SK-N-SH (cell line): ENCODE results near the gene C2orf74. TPM values are rescaled to one million over a fixed set of nuclear protein-coding genes. Genes with fewer than 3 reads are reported as not detected.

Experiments
- CTCF ChIA-PET: fragments of 300-600, 350-600 bp; formaldehyde crosslinking; extraction: SDS; loops from one replicate; lab custom pipeline; 2021; lab: Yijun Ruan, JAX
- POLR2A ChIA-PET: fragments of 350-600 bp; sonication (Branson Sonifier 250); formaldehyde crosslinking; extraction: SDS; loops from one replicate; lab custom pipeline; 2020; ENCODE audit warnings: antibody characterized with exemption, inconsistent platforms; lab: Yijun Ruan, JAX
- DNase-seq: peaks from one replicate; pipeline ENCODE4 v3.0.0; 2012
- H2AFZ ChIP-seq: fragments of 200-600 bp; sonication (generic); 2 replicates; pipeline ENCODE4 v1.8.1; 2016; ENCODE audit warnings: antibody characterized with exemption, mild to moderate bottlenecking, low read depth
- H3F3A ChIP-seq: fragments of 200-600 bp; sonication (generic); replicated peaks from 2 replicates; pipeline ENCODE3; 2016; ENCODE audit warnings: antibody characterized with exemption, mild to moderate bottlenecking; ENCODE audit not compliant: insufficient read depth
- H3K27ac ChIP-seq, 2 experiments: fragments of 200-500 bp in 1 of 2; fragments of 200-600 bp in 1 of 2; sonication (Bioruptor generic) in 1 of 2; sonication (generic), shearing (Covaris generic) in 1 of 2; 2 replicates each; pipeline versions ENCODE4 v1.5.1 to v1.6.1; 2014 to 2016; ENCODE audit warnings: low read depth in 2 of 2, inconsistent platforms in 1 of 2, low read length in 1 of 2, mild to moderate bottlenecking in 1 of 2, mixed read lengths in 1 of 2
- H3K27me3 ChIP-seq: fragments of 200-600 bp; sonication (generic), shearing (Covaris generic); 2 replicates; pipeline ENCODE4 v1.6.1; 2016; ENCODE audit warnings: mixed run types; ENCODE audit not compliant: insufficient read depth
- H3K36me3 ChIP-seq, 2 experiments: fragments of 200-500 bp in 1 of 2; fragments of 200-600 bp in 1 of 2; sonication (Bioruptor generic) in 1 of 2; sonication (generic) in 1 of 2; replicated peaks in 1 of 2; 2 replicates each; pipeline versions ENCODE3 to v1.5.1; 2014 to 2016; ENCODE audit warnings: low read length in 1 of 2, mild to moderate bottlenecking in 1 of 2; ENCODE audit not compliant: insufficient read depth in 2 of 2, control insufficient read depth in 1 of 2
- H3K4me1 ChIP-seq, 2 experiments: fragments of 200-500 bp in 1 of 2; fragments of 200-600 bp in 1 of 2; sonication (Bioruptor generic) in 1 of 2; sonication (generic), shearing (Covaris generic) in 1 of 2; 2 replicates each; pipeline versions ENCODE4 v1.5.1 to v1.6.1; 2014 to 2016; ENCODE audit warnings: low read depth in 1 of 2, low read length in 1 of 2, mixed run types in 1 of 2; ENCODE audit not compliant: insufficient read depth in 2 of 2, control insufficient read depth in 1 of 2
- H3K4me2 ChIP-seq: fragments of 200-600 bp; sonication (generic), shearing (Covaris generic); 2 replicates; pipeline ENCODE4 v1.6.1; 2017; ENCODE audit warnings: mixed run types
- H3K4me3 ChIP-seq, 2 experiments: fragments of 200-500 bp in 1 of 2; fragments of 200-600 bp in 1 of 2; sonication (Bioruptor generic) in 1 of 2; sonication (generic), shearing (Covaris generic) in 1 of 2; 2 replicates each; pipeline versions ENCODE4 v1.5.1 to v1.8.1; 2014 to 2016; ENCODE audit warnings: low read depth in 2 of 2, inconsistent platforms in 1 of 2, low read length in 1 of 2, mild to moderate bottlenecking in 1 of 2, mixed read lengths in 1 of 2, moderate library complexity in 1 of 2
- H3K79me2 ChIP-seq: fragments of 200-600 bp; sonication (generic); 2 replicates; pipeline ENCODE4 v1.8.1; 2017; ENCODE audit warnings: mild to moderate bottlenecking; ENCODE audit not compliant: insufficient read depth
- H3K9ac ChIP-seq: fragments of 200-600 bp; sonication (generic); 2 replicates; pipeline ENCODE4 v1.6.1; 2017; ENCODE audit warnings: mixed run types
- H3K9me2 ChIP-seq: fragments of 200-600 bp; sonication (generic); 2 replicates; pipeline ENCODE4 v1.6.1; 2017; ENCODE audit warnings: mixed run types
- H3K9me3 ChIP-seq: fragments of 200-600 bp; sonication (generic); 2 replicates; pipeline ENCODE4 v1.6.1; 2017; ENCODE audit warnings: mixed run types, mild to moderate bottlenecking, moderate library complexity
- H4K20me1 ChIP-seq: fragments of 200-600 bp; sonication (generic); 2 replicates; pipeline ENCODE4 v1.6.1; 2017; ENCODE audit warnings: mild to moderate bottlenecking, mixed run types; ENCODE audit not compliant: insufficient read depth
- CTCF ChIP-seq: fragments of 200-600 bp; sonication (generic); IDR thresholded peaks from 2 replicates; pipeline ENCODE4 v1.6.1; 2017; ENCODE audit warnings: antibody characterized with exemption, mild to moderate bottlenecking, moderate library complexity
- ELF1 ChIP-seq: IDR thresholded peaks from 2 replicates; pipeline ENCODE4 v1.4.0; 2012
- EZH2phosphoT487 ChIP-seq: fragments of 200-600 bp; sonication (generic); IDR thresholded peaks from 2 replicates; pipeline ENCODE4 v1.6.1; 2017; ENCODE audit warnings: low read depth, mixed run types, mild to moderate bottlenecking, antibody characterized with exemption, moderate library complexity, borderline replicate concordance
- FOSL2 ChIP-seq: IDR thresholded peaks from 2 replicates; pipeline ENCODE4 v1.4.0; 2012; ENCODE audit warnings: low read depth, mild to moderate bottlenecking, moderate library complexity, borderline replicate concordance
- FOXJ3 ChIP-seq: sonication (generic); formaldehyde crosslinking; IDR thresholded peaks from 2 replicates; pipeline ENCODE4 v1.5.1; 2020; ENCODE audit warnings: mild to moderate bottlenecking, missing genetic modification reagents
- FOXM1 ChIP-seq: IDR thresholded peaks from 2 replicates; pipeline ENCODE4 v1.4.0; 2012; ENCODE audit warnings: low read depth, mild to moderate bottlenecking
- GATA2 ChIP-seq: sonication (generic); formaldehyde crosslinking; IDR thresholded peaks from 2 replicates; pipeline ENCODE4 v1.5.0; 2020; ENCODE audit warnings: mild to moderate bottlenecking, missing genetic modification reagents
- IRF3 ChIP-seq: fragments of 150-350 bp; IDR thresholded peaks from 2 replicates; pipeline ENCODE4 v1.6.1; 2016; ENCODE audit warnings: mild to moderate bottlenecking, low read depth, low read length
- JUND ChIP-seq: IDR thresholded peaks from 2 replicates; pipeline ENCODE4 v1.4.0; 2012
- MEF2A ChIP-seq: IDR thresholded peaks from 2 replicates; pipeline ENCODE4 v1.4.0; 2012; ENCODE audit warnings: low read depth, borderline replicate concordance
- NFIC ChIP-seq: IDR thresholded peaks from 2 replicates; pipeline ENCODE4 v1.4.0; 2012; ENCODE audit warnings: borderline replicate concordance
- NRF1 ChIP-seq: IDR thresholded peaks from 2 replicates; pipeline ENCODE4 v1.6.1; 2012; ENCODE audit warnings: low read depth, mild to moderate bottlenecking, low read length
- POLR2AphosphoS5 ChIP-seq: IDR thresholded peaks from 2 replicates; pipeline ENCODE4 v1.6.1; 2012; ENCODE audit warnings: low read depth, low read length
- RCOR1 ChIP-seq: fragments of 150-350 bp; IDR thresholded peaks from 2 replicates; pipeline ENCODE4 v1.6.1; 2017; ENCODE audit warnings: antibody characterized with exemption, low read length
- RXRA ChIP-seq: IDR thresholded peaks from 2 replicates; pipeline ENCODE4 v1.4.0; 2012; ENCODE audit warnings: low read depth, mild to moderate bottlenecking, borderline replicate concordance
- SMC3 ChIP-seq: IDR thresholded peaks from 2 replicates; pipeline ENCODE4 v1.6.1; 2012; ENCODE audit warnings: low read depth, low read length, improper control_type of control experiment
- TCF12 ChIP-seq: IDR thresholded peaks from 2 replicates; pipeline ENCODE4 v1.4.0; 2012
- TEAD4 ChIP-seq: IDR thresholded peaks from 2 replicates; pipeline ENCODE4 v1.4.0; 2012; ENCODE audit warnings: mild to moderate bottlenecking, borderline replicate concordance; ENCODE audit not compliant: insufficient read depth
- USF1 ChIP-seq: IDR thresholded peaks from 2 replicates; pipeline ENCODE4 v1.4.0; 2012; ENCODE audit warnings: low read depth, borderline replicate concordance
- YY1 ChIP-seq: IDR thresholded peaks from 2 replicates; pipeline ENCODE4 v1.4.0; 2012; ENCODE audit warnings: low read depth, mild to moderate bottlenecking
- WGBS: methylation state at CpG from one replicate; pipeline ENCODE4 v1.1.6; 2017; ENCODE audit warnings: low lambda C conversion rate; 5-methylcytosine and 5-hydroxymethylcytosine counted together
- polyA plus RNA-seq, 3 experiments: library from polyadenylated mRNA; depleted of rRNA; stranded (reverse); fragments of >200 nt; gene quantifications; 2 replicates each; pipeline ENCODE4 v1.2.3, GENCODE V29; 2012
- TF ChIP-seq, protein P1 (sequence below): IDR thresholded peaks from 2 replicates; pipeline ENCODE4 v1.4.0; 2012; ENCODE audit warnings: low read depth, borderline replicate concordance
- TF ChIP-seq, protein P2 (sequence below): fragments of 150-350 bp; IDR thresholded peaks from 2 replicates; pipeline ENCODE4 v1.6.1; 2017; ENCODE audit warnings: antibody characterized with exemption, low read length, low read depth, borderline replicate concordance

The C2orf74 gene
- polyA plus RNA-seq, 1 of the 3 experiments (the other 2 are of a cell fraction), result 24.1 TPM

- H3F3A ChIP-seq, result no peaks in the 10 kb centered on the region
- no peaks in the 10 kb centered on the region for H3K9me2 ChIP-seq
- H4K20me1 ChIP-seq, result no peaks in the 10 kb centered on the region
- CTCF ChIA-PET, result no interaction called here
- H3K27ac ChIP-seq, result no peak overlapping the region
- H3K4me1 ChIP-seq, result no peaks in the 10 kb centered on the region
- peaks cover 14% of the 10 kb centered on the region for H3K79me2 ChIP-seq
- no peak for DNase-seq
- H3K4me3 ChIP-seq, result no peak overlapping the region
- no peak overlapping the region for H2AFZ ChIP-seq
- 100% methylated on average over 1 of the region's 1 CpG for WGBS
- H3K4me2 ChIP-seq, result no peak overlapping the region
- TF ChIP-seq RXRA, result no peak
- TF ChIP-seq TEAD4, result no peak
- peak; percentile 5; the same call in 1 of the 2 replicates for TF ChIP-seq FOSL2
- TF ChIP-seq NFIC, result no peak
- TF ChIP-seq YY1, result peak; percentile 30; the same call in 1 of the 2 replicates
- no peak for TF ChIP-seq JUND
- TF ChIP-seq NRF1, result no peak
- TF ChIP-seq ELF1, result no peak
- no peak for TF ChIP-seq SMC3
- no peak for TF ChIP-seq MEF2A
- TF ChIP-seq, all 33 proteins: peak for 2
- POLR2A ChIA-PET, result no interaction called here
- H3K9me3 ChIP-seq, result no peaks in the 10 kb centered on the region
- no peak overlapping the region for H3K9ac ChIP-seq
- H3K27me3 ChIP-seq, result no peaks in the 10 kb centered on the region
- H3K36me3 ChIP-seq, result peaks cover 13 to 14% of the 10 kb centered on the region in 2 experiments
Measured at GRCh38 chr2:61151436-61151835, 10.6 kb upstream of the C2orf74 start.

DNA sequence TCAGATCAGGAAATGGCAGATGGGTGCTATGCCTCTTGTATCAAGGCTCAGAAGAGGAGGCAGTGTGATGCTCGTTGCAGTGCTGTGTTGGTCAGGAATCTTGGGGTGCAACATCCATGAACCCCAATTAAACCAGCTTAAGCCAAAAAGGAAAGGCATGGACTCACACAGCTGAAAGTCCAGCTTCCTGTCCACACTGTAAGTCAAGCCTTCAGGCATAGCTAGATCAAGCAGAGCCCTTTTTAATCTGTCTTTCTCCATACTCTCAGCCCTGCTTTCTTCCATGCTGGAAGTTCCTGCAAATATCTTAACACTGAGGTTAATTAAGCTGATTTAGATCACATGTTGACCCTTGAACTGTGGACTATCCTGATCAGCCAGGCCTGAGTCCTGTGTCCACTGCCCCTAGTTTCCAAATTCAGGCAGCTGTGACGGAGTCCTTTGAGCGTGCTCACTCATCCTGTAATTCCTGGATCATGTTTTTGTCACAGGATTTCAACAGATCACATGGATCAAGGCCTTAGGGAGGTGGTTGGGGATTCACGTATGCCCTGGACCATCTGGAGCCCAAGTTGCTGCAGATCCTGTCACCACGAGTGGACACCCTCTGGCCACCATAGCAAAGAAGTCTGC lies 4.5 kb upstream of the C2orf74 start:
- Histone ChIP-seq H3K9me3 (no peaks in the 10 kb centered on the region), H3K36me3 (peaks cover 2 to 32% of the 10 kb centered on the region in 2 experiments), H2AFZ (no peak overlapping the region), H3F3A (no peaks in the 10 kb centered on the region), H3K27ac (no peak overlapping the region), H3K79me2 (no peaks in the 10 kb centered on the region), H3K9ac (no peak overlapping the region), H3K4me3 (no peak overlapping the region), H3K4me1 (no peaks in the 10 kb centered on the region), H3K4me2 (no peak overlapping the region), H3K27me3 (no peaks in the 10 kb centered on the region), H4K20me1 (no peaks in the 10 kb centered on the region), H3K9me2 (no peaks in the 10 kb centered on the region)
- 87% methylated on average over 5 of the region's 5 CpGs for WGBS
- no peak for DNase-seq
- TF ChIP-seq POLR2AphosphoS5 (no peak), USF1 (no peak), RXRA (no peak), RCOR1 (no peak), NRF1 (no peak), EZH2phosphoT487 (no peak), CTCF (no peak), FOXM1 (no peak), TCF12 (no peak), YY1 (no peak), IRF3 (no peak), GATA2 (CRISPR knock-in tag) (no peak), FOXJ3 (CRISPR knock-in tag) (no peak), ELF1 (no peak)
- TF ChIP-seq, protein P1, sequence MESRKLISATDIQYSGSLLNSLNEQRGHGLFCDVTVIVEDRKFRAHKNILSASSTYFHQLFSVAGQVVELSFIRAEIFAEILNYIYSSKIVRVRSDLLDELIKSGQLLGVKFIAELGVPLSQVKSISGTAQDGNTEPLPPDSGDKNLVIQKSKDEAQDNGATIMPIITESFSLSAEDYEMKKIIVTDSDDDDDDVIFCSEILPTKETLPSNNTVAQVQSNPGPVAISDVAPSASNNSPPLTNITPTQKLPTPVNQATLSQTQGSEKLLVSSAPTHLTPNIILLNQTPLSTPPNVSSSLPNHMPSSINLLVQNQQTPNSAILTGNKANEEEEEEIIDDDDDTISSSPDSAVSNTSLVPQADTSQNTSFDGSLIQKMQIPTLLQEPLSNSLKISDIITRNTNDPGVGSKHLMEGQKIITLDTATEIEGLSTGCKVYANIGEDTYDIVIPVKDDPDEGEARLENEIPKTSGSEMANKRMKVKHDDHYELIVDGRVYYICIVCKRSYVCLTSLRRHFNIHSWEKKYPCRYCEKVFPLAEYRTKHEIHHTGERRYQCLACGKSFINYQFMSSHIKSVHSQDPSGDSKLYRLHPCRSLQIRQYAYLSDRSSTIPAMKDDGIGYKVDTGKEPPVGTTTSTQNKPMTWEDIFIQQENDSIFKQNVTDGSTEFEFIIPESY, result no peak
- TF ChIP-seq, protein P2, sequence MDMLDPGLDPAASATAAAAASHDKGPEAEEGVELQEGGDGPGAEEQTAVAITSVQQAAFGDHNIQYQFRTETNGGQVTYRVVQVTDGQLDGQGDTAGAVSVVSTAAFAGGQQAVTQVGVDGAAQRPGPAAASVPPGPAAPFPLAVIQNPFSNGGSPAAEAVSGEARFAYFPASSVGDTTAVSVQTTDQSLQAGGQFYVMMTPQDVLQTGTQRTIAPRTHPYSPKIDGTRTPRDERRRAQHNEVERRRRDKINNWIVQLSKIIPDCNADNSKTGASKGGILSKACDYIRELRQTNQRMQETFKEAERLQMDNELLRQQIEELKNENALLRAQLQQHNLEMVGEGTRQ, result no peak
- ChIA-PET POLR2A (no interaction called here), CTCF (interaction anchor here (1.3 kb wide), 1 partner anchor 9 kb away, joined by 3 read pairs; no protein-coding TSS in a partner anchor)
